Left lobe of liver (tissue), 2 donors: ENCODE measurements around the gene SHISAL1. TPM values are rescaled to one million over a fixed set of nuclear protein-coding genes. Genes with fewer than 3 reads are reported as not detected.

Source experiments
- ATAC-seq: fragments of 200-7000 bp; cut with Tn5 transposase; one replicate; pipeline ENCODE4 v1.9.1; 2020; ENCODE audit warnings: mild to moderate bottlenecking, moderate library complexity
- DNase-seq: peaks from one replicate; pipeline ENCODE4 v3.0.0-alpha.2; 2020; ENCODE audit warnings: low spot score
- total RNA-seq: library from RNA; stranded (reverse); gene quantifications from one replicate; pipeline ENCODE4 v1.2.1, GENCODE V29; 2021
- donor health status: DM: no; HTN: no; CAD: no; lungs with moderate emphysema.
- donor health status: DM: no; HTN: yes; CAD: no.

The SHISAL1 gene
- 0.10 TPM for total RNA-seq

DNA sequence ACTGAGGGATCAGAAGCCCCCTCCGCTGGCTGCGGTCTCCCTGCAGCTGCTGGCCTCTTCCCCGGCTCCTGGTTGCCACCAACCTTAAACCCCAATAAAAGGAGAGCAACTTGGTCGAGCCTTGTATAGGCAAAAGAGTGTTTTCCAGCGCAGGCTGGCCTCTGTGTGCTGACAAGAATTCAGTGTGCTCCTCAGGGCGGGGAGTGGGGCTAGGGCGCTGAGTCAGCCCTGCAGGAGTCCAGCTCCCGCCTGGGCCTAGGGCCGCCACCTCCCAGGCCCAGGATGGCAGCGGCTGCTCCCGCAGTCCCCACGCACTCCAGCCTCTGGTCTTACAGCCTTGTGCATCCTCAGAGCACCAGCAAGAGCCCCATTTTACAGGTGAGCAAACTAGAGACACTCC lies at the start of gene SHISAL1:
Gene SHISAL1 (minus strand): TSS at position 186 of the 400 bp plus-strand sequence. CDS start 12,006 bp downstream, outside the sequence.
- DNase-seq = no peak

DNA sequence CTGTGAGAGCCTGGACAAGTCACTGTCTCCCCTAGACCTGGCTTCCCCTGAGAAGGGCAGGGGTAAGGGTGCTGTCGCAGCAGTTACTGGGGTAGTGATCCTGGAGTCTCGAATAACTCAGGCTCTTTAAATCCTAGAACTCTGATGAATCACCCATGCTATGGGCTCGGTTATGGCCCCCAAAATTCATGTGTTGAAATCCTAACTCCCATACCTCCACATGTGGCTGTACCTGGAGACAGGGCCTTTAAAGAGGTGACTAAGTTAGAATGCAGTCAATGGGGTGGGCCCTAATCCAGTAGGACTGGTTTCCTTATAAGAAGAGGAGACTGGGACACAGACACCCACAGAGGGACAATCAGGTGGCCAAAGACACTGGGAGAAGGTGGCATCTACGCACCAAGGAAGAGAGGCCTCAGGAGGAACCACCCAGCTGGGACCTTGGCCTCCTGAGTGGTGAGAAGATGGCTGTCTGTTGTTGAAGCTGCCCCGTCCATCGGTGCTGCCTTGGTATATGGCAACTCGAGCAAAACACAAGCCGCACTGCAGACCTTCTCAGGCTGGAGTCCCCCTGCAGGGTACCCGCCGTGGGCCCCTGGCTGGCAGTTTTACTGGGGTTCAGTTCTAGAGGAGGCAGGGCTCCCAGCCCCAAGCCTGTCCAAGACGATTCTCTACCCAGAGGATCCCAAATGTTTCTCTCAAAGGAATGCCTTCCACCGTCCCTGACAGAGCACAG lies 48.8 kb upstream of the SHISAL1 start:
- no peak for DNase-seq
- no peak for ATAC-seq

More for the DNA sequence above, at the start of gene SHISAL1:
- no peak for ATAC-seq

DNA sequence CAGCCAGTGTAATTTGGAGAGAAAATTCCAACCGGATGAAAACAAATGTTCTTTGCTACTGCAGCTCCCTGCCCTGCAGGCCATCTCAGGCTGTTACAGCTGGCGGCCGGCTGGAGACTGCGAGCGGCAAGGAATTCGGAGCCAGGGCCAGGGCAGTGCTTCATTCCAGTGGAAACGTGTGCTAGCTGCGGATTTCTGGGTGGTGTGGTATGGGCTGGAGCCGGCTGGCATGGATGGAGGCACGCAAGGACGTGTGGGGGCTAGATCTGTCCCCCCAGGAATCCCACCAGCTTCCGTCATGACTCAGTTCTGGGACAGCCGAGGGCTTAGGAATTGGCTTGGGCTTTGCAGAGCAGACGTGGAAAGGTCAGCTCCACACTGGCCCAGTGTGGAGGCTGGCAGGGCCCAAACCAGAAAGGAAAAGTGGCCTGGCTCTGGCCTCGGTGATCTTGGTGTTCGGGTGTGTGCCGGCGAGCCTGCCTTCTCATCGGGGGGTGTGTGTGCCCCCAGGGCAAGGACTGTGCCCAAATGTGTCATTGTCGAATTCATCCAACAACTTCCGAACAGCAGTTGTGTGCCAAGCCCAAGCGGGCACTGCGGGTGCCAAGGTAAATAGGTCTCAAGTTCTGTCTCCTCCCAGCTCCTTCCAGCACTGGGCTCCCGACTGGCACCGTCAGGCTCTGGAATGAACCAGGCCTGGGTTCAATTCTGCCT lies 48.1 kb upstream of the SHISAL1 start:
- no peak for DNase-seq
- ATAC-seq = peak; percentile 34

DNA sequence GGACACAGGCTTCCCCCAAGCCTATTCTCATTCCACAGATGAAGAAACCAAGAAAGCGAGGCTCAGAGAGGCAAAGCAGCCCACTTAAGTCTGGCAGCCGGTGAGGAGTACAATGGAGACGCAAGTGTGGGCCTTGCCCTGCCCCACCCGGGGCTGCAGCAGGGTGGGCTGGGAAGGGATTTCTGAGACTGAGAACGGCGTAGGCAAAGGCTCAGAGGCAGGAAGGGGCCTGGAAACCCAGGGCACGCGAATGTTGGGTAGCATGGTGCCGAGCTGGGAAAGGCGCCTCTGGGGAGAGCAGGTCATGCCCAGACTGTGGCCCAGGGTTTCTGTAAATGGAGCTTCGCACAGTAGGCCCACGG lies 47.5 kb upstream of the SHISAL1 start:
- DNase-seq (no peak), ATAC-seq (no peak)

DNA sequence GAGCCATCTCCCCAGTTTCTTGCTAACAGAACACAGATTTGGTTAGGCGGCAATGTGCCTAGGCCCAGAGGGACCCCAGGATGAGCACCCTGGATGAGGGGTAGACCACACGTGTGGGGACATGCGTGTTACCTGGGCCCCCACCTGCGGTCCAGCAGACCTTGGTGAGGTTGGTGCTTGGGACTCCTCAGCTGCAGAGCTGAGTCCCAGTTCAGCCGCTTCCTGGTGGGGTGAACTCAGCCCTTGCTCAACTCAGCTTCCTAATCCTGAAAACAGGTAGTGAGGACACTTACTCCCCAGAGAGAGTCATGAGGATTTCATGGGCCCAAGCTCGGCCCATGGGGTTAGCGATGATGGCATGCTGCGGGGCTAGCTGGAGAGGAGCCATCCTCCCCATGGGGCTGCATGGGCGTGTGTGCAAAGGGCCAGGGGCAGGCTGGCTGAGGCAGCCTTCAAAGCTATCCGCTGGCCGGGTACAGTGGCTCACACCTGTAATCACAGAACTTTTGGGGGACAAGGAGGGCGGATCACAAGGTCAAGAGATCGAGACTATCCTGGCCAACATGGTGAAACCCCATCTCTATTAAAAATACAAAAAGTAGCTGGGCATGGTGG lies 46.9 kb upstream of the SHISAL1 start:
- ATAC-seq = no peak
- no peak for DNase-seq

DNA sequence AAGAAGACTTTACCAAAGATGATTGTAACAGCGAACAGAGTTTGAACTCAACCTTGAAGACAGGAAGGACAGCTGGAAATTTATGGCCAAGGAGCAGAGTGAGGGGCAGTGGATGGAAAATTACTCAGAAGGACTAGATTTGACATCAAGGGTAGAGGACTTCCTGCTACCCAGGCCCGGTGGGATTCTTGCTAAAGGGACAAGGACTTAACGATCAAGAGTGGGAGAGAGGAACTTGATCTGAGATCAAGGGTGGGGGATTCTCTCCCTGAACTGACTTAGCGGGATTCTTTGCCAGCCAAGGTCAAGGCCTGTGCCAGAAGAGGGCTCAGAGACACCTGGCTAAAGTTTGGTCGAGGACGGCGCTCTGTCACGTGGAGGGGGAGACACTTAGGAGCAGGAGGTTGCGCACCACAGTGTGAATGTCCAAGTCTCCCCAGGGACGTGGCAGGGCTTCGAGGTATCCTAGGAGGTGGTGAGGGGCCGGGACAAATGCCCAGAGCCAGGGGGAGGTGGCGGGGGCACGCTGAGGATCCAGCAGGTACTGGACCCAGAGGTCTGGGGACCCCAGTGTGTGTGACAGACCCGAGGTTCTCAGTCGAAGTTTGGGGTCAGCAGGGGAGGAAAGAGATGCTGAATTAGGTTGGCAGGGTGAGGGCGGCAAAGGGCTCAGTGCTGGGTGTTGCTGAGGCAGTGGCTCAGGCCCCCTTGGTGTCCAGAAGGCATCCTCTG lies 46.1 kb upstream of the SHISAL1 start:
- DNase-seq = no peak
- ATAC-seq = no peak

DNA sequence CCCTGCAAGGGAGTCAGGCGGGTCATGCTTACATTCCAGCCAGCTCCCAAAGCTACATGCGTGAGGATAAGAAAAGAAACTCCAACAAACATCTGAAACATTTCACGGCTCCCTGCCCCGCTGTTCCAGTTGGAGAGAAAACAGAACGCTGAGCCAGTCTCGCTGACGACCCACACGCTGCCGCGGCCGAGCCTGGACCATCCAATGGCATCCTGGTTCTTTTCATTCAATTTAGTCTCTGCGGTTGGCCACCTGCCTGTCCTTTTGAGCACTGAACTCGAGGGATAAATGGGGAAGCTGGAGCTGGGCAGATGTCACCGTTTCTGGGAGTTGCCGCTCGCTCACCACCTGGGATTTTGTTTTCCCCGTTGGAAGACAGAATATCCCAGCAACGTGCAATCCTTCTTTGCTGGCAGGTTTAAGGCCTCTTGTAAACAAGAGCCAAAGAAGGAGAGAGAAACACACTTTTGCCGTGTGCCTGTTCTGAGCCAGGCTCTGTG lies 45.3 kb upstream of the SHISAL1 start:
- ATAC-seq (no peak), DNase-seq (no peak)

DNA sequence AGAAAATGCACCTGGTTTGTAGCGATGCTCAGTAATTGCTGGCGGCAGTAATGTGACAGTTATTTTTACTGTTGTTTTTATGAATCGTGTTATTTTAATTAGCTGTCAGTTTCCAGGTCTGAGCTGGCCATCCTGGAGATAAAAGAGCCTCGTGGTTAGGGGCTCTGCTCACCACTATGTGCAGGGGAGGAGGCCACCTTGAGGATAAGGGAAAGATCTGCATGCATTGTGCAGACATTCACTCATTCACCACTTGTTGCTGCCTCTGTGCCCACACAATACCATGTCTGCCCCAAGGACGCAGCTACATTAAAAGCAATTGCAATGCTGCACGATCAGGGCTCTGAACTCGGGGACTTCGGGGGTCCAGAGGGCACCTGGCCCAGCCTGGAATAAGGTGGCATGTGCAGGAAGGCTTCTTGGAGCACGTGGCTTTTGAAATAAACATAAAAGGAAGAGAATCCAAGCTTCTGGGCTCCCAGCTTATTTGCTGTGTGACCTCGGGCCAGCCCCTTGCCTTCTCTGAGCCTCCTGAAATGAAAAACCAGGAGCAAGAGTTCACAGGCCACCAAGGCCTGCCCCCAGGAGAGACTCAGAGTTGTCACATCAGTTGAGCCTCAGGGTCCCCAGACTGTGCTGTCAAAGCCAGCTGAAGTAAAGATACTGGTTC lies 44.7 kb upstream of the SHISAL1 start:
- no peak for ATAC-seq
- DNase-seq = no peak

DNA sequence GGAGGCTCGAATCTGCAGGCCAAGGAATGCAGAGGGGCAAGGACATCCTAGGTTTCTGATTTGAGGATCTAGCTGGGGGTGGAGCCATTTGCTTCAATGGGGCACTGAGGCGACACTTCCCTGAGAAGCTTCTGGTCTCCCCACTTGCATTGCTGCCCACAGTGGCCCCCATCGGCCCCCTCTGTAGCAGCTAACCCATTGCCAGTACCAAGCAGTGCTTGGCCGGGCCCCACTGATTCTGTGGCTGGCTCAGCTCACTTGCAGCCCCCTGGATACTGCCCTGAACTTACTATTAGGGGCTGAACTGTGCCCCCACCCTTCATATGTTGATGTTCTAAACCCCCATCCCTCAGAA lies 42.9 kb upstream of the SHISAL1 start:
- no peak for DNase-seq
- ATAC-seq = no peak

DNA sequence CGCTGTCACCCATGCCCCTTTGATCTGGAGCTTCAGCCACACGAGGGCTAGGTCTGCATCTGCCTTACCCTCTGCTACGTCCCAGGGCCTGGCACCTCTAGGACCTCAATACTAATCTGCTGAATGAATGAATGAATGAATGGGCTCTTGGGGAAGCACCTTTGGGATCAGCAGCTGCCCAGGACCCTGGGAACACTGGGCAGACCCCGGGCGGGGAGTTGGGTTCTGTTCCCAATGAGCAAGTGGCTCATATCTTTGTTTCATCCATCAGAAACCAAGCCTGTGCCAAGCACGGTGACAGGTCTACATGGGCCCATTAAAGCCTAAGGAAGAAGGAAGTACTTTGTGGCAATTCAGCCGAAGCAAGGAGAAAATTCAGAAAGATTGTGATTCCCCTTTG lies 41.5 kb upstream of the SHISAL1 start:
- no peak for DNase-seq

DNA sequence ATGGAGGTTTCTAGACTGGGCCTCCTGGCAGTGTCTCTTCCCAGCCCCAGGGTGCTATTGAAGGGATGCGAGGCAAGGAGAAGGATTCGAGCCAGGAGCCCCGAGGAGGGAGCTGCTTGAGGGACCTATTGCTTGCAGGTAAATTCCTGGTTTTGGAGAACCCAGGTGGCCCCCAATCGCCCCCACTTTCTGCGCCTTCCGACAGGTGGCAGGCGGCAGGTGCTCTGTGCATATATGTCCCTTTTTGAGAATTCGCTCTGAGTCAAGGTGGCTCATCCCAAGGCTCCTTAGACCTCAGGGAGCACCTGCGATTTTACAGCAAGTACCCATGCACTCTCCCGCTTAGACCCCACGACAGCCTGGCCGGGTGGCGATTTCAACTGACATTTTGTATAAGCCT lies 40.3 kb upstream of the SHISAL1 start:
- ATAC-seq (no peak), DNase-seq (no peak)

More for the DNA sequence above, 41.5 kb upstream of the SHISAL1 start:
- no peak for ATAC-seq

DNA sequence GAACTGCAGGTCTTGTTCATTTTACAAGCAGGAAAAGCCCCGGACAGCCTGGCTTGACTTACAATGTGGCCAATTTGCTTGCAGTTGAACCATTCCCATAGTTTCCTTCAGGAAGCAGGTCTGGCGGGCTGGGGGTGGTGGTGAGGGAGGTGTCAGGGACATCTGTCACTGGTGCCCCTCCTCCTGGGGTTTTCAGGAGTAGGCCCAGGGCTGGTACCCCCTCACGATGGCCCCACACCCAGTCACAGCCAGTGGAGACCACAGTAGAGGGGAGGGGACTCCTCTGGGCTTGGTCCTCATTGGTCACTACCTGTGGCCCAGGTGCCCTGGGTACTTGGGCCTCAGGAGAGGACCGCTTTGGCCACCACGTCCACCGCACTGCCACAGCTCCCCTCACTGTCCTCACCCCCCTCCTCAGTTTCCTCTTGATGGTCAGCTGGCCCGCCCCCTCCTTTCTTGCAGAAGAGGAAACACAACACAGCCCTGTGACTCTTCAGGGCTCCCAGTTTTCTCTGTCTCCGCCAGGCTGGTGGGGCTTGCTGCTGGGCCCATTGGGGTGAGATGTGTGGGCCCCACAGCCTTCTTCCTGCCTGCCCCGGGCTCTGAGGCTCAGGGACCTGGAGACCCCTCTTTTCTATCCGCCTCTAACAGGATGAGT lies 39.8 kb upstream of the SHISAL1 start:
- ATAC-seq (no peak), DNase-seq (no peak)

DNA sequence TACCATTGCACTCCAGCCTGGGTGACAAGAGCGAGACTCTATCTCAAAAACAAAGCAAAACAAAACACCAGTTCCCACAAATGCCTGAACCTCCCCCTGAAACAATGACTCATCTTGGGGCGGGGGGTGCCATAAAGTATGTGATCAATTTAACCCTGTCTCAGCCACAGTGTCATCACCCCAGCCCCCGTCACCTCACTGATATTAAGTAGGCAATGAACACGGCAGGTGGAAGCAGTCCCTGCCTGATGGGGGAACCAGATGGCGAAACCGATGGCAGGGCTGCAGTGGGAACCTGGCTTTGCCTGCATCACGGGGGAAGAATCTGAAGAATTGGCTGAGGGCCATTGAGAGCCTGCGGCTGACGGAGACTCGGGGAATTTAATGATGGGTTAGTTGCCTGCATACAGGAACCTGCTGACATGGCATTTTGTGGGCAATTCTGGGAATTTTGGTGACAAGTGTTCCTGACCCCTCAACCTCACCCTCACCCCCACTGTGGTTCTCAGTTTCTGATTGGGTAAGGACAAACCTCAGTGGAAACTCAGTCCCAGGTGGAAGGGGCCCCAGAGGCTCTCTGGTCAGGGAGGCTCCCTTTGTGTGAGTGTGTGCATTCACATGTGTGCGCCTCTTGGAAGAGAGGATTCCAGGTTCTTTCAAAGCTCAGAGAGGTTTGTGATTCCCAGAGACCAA lies 39.1 kb upstream of the SHISAL1 start:
- DNase-seq (no peak), ATAC-seq (no peak)

DNA sequence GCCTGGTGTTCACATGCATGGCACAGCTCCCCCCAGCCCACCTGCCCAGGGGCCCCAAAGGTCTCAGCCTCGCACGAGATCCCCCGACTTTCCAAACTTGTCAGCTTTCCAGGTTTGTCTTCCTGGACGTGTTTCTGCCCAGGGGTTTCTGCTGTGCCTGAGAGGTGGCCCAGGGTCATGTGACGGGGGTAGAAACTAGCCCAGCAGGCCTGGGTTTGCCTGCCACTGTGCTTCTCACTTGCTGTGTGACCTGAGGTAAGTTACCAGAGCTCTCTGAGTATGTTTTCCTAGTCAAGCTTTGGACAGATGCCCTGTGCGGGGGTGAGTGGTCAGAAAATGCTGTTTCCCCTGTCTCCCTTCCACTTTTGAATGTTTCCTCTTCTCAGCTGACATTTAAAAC lies 38.3 kb upstream of the SHISAL1 start:
- ATAC-seq = no peak
- no peak for DNase-seq

DNA sequence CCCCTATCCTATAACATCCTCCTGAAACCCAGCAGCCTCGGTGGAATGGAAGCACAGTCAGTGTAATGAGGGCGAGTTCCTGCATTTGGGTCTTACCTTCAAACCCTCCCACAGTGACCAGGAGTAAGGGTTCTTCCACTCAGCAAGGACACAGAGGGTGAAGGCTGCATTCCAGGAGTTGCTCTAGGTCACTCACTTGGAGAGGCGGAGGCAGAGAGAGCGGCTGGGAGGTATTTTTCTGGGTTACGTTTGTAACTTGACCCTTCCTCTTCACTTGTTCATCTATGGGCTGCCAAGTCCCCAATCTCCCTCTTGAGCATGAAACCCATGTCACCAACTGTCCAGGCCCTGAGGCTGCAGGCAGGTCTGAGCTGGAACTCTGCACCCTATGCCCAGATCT lies 36.8 kb upstream of the SHISAL1 start:
- DNase-seq (no peak), ATAC-seq (no peak)

DNA sequence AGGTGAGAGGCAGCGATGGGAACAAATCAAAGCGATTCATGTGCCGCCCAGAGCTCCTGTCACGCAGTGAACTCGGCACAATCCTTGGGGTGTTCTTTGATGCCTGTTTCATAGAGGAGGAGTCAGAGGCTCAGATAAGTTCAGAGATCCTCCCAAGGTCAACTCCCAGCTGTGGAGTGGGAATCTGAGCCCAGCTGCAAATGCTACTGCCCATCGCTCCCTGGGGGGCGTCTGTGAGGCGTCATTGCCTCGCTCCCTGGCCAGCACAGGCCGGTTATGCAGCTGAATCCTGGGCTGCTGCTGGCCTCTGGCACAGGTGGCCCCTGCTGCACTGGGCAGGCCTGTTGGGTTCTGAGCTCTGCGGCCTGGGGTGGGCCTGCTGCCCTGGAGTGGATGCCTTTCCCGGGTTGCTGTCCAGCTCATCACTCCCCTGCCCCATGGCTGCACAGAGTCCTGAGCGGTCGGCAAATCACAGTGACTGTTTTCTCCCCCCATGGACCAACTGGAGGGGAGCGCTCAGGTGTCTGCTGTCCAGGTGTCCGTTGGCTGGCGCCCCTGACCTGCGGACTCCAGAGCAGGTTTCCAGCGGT lies 36.3 kb upstream of the SHISAL1 start:
- no peak for DNase-seq
- peak; percentile 18 for ATAC-seq

DNA sequence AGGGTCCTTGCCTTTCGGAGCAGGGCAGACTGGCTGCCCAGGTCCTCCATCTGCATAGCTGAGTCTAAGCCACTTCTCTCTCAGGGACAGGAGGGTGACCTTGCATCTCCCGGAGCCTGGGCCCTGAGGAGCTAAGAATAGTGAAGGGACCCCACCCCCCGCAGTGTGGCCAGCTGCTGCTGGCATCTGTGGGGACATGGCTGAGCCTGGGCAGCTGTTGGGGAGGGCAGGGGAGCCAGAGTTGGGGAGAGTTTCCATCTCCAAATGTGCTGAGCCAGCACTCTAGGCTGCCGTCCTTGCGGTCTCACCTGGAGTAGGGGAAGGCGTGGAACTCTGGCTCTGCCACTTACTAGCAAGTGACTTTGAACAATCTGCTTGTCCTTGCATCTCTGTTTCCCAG lies 34.8 kb upstream of the SHISAL1 start:
- DNase-seq (no peak), ATAC-seq (no peak)

DNA sequence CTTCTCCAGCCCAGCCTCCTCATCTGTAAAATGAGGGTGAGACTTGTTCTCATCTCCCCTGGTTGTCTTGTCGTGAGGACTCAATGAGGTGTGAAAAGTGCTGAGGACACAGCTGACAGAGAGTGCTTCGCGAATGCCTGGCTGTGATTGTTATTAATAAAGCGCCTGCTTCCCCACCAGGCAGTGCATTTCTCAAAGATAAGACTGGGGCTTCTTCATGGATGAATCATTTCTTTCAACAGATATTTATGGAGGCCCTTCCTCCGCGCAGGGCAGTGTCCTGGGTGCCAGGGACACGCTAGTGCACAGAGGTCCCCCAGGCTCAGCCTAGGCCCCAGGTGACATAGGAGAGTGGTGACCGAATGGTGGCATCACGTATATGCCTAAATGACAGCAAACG lies 34.3 kb upstream of the SHISAL1 start:
- ATAC-seq (no peak), DNase-seq (no peak)

DNA sequence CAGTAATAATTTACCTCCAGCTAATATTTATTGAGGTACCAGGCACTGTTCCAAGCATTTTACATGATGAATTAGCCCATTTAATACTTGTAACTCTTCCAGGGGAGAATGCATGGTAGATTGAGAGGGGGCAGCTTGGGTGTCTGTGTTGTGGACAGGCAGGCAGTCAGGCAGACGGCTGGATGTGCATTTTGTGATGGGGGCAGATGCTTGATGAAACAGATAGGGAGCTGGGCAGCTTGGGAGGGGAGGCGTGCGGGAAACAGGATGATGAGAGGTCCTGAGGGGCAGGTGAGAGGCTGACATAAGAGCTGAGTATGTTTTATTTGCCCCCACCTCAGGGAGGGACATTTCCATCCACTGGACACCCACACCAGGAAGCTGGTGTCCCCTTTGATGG lies 33.1 kb upstream of the SHISAL1 start:
- ATAC-seq = no peak
- DNase-seq = no peak
